Neural progenitor cell (in vitro differentiated cells): ENCODE results near the gene LMX1B. TPM values are rescaled to one million over a fixed set of nuclear protein-coding genes. Genes with fewer than 3 reads are reported as not detected.

ENCODE experiments used
- DNase-seq: peaks from one replicate; pipeline ENCODE4 v3.0.0-alpha.2; 2016; ENCODE audit warnings: low spot score
- H2AFZ ChIP-seq: fragments of 200-600 bp; sonication (generic); replicated peaks from 2 replicates; pipeline ENCODE4 v1.6.1; 2016; ENCODE audit warnings: antibody characterized with exemption
- H3F3A ChIP-seq: fragments of 200-600 bp; sonication (generic); 2 replicates; pipeline ENCODE4 v1.6.1; 2016; ENCODE audit warnings: antibody characterized with exemption, low read depth
- H3K27ac ChIP-seq: fragments of 200-600 bp; sonication (generic); 2 replicates; pipeline ENCODE4 v1.5.1; 2016; ENCODE audit warnings: mild to moderate bottlenecking
- H3K27me3 ChIP-seq: fragments of 200-600 bp; sonication (generic); 2 replicates; pipeline ENCODE4 v1.6.1; 2016; ENCODE audit warnings: mild to moderate bottlenecking, moderate library complexity
- H3K36me3 ChIP-seq: fragments of 200-600 bp; sonication (generic); 2 replicates; pipeline ENCODE4 v1.5.1; 2016
- H3K4me1 ChIP-seq: fragments of 200-600 bp; sonication (generic); 2 replicates; pipeline ENCODE4 v1.6.1; 2016; ENCODE audit warnings: mixed run types
- H3K4me2 ChIP-seq: fragments of 200-600 bp; sonication (generic); 2 replicates; pipeline ENCODE4 v1.6.1; 2016
- H3K4me3 ChIP-seq: fragments of 200-600 bp; sonication (generic); 2 replicates; pipeline ENCODE4 v1.5.1; 2016
- H3K79me2 ChIP-seq: fragments of 200-600 bp; sonication (generic); 2 replicates; pipeline ENCODE4 v1.6.1; 2016; ENCODE audit warnings: low read depth
- H3K9ac ChIP-seq: fragments of 200-600 bp; sonication (generic); 2 replicates; pipeline ENCODE4 v1.6.1; 2016
- H3K9me3 ChIP-seq: fragments of 200-600 bp; sonication (generic); 2 replicates; pipeline ENCODE4 v1.5.1; 2016; ENCODE audit warnings: low read depth
- H4K20me1 ChIP-seq: fragments of 200-600 bp; sonication (generic); 2 replicates; pipeline ENCODE4 v1.6.1; 2016; ENCODE audit warnings: low read depth
- H3K27ac Mint-ChIP-seq: 3 replicates; pipeline ENCODE4 v1.8.0; 2021; ENCODE audit warnings: mixed read lengths
- H3K27me3 Mint-ChIP-seq: 2 replicates; pipeline ENCODE4 v1.8.0; 2022; ENCODE audit warnings: low read depth, mild to moderate bottlenecking, inconsistent platforms, moderate library complexity, mixed read lengths; ENCODE audit not compliant: insufficient read depth
- H3K36me3 Mint-ChIP-seq: 3 replicates; pipeline ENCODE4 v1.8.0; 2021; ENCODE audit warnings: mixed read lengths
- H3K4me1 Mint-ChIP-seq: 3 replicates; pipeline ENCODE4 v1.8.0; 2021; ENCODE audit warnings: mixed read lengths
- H3K4me3 Mint-ChIP-seq: 3 replicates; pipeline ENCODE4 v1.8.0; 2021; ENCODE audit warnings: mild to moderate bottlenecking, moderate library complexity, mixed read lengths
- H3K9me3 Mint-ChIP-seq: 3 replicates; pipeline ENCODE4 v1.8.0; 2020; ENCODE audit warnings: mixed read lengths
- CTCF ChIP-seq: fragments of 200-600 bp; sonication (generic); IDR thresholded peaks from 2 replicates; pipeline ENCODE4 v1.5.1; 2017; ENCODE audit warnings: antibody characterized with exemption, mild to moderate bottlenecking
- EZH2 ChIP-seq: fragments of 200-600 bp; sonication (generic); IDR thresholded peaks from 2 replicates; pipeline ENCODE4 v1.6.1; 2017; ENCODE audit warnings: antibody characterized with exemption, mild to moderate bottlenecking, moderate library complexity
- EZH2phosphoT487 ChIP-seq: fragments of 200-600 bp; sonication (generic); IDR thresholded peaks from 2 replicates; pipeline ENCODE4 v1.6.1; 2017; ENCODE audit warnings: antibody characterized with exemption
- total RNA-seq: library from RNA; depleted of rRNA; stranded (reverse); fragments of >200 nt; gene quantifications from 2 replicates; pipeline ENCODE4 v1.2.3, GENCODE V29; 2015; ENCODE audit warnings: low replicate concordance

Gene LMX1B
- total RNA-seq, 1 donor from 2014 or later, result 0.19 TPM

- Histone ChIP-seq H3K27ac (no peak overlapping the region), H2AFZ (no peak overlapping the region), H3F3A (peaks cover 6% of the 10 kb centered on the region), H3K4me1 (peaks cover 13% of the 10 kb centered on the region), H3K27me3 (peaks cover 99% of the 10 kb centered on the region), H3K79me2 (no peaks in the 10 kb centered on the region), H3K4me2 (peak overlapping the region; percentile 31), H3K9me3 (no peaks in the 10 kb centered on the region), H3K4me3 (no peak overlapping the region), H4K20me1 (peaks cover 39% of the 10 kb centered on the region), H3K36me3 (no peaks in the 10 kb centered on the region), H3K9ac (no peak overlapping the region)
- Mint-ChIP-seq H3K27ac (no peak overlapping the region), H3K4me1 (peaks cover 68% of the 10 kb centered on the region), H3K36me3 (no peaks in the 10 kb centered on the region), H3K9me3 (no peaks in the 10 kb centered on the region), H3K4me3 (no peak overlapping the region), H3K27me3 (peaks cover 34% of the 10 kb centered on the region)
- peak; percentile 62 for DNase-seq
- TF ChIP-seq CTCF (no peak), EZH2 (no peak), EZH2phosphoT487 (no peak)
These were observed 30.3 kb downstream of the LMX1B start for GRCh38 chr9:126643945-126644527.

GRCh38 chr9:126646162-126646561, 32.4 kb downstream of the LMX1B start:
- Mint-ChIP-seq H3K9me3 (no peaks in the 10 kb centered on the region), H3K4me3 (no peak overlapping the region), H3K27me3 (peaks cover 34% of the 10 kb centered on the region), H3K36me3 (no peaks in the 10 kb centered on the region), H3K4me1 (peaks cover 74% of the 10 kb centered on the region), H3K27ac (no peak overlapping the region)
- Histone ChIP-seq H3F3A (peaks cover 14% of the 10 kb centered on the region), H3K36me3 (no peaks in the 10 kb centered on the region), H2AFZ (no peak overlapping the region), H3K4me1 (peaks cover 22% of the 10 kb centered on the region), H4K20me1 (peaks cover 32% of the 10 kb centered on the region), H3K9ac (no peak overlapping the region), H3K4me2 (no peak overlapping the region), H3K4me3 (no peak overlapping the region), H3K27ac (no peak overlapping the region), H3K27me3 (peaks cover 99% of the 10 kb centered on the region), H3K9me3 (no peaks in the 10 kb centered on the region), H3K79me2 (no peaks in the 10 kb centered on the region)
- no peak for DNase-seq
- no peak for TF ChIP-seq EZH2

DNA sequence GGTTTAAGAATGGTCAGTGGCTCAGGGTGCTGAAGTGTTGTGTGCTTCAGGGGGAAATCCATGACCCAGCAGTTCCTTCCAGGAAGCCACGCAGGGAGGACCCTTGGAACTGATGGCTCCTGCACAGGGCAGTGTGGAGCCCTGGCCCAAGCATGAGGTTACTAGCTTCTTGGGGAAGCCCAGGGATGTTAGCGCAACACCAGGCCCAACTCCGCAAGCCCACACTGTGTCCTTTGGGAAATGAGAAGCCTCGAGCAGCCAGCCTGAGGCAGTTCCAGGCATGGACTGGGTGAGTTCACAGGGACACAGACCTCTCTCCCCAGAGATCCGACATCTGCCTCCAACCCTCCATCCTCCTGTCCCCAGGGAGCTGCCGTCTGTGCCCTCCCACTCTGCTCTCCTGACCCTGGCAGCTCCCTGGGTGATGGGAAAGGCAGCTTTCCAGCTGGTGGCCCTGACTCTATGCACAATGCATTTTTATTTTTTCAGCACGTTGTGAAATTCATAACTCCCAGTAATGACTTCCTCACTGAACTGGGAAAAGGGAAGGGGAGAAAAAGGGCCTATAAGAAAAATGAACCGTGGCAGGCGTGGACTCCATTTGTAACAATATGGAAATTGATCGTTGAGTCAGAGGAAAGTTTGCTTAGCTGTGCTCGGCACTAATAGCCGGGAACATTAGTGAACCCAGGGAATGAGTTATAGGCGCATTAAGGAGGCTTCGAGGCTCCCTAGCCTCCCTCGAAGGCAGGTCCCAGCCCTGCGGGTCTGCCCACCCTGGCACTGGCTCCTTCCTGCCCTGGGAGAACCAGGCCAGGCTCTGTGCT, 34.1 kb downstream of the LMX1B start:
- Histone ChIP-seq H3K9ac (no peak overlapping the region), H3K79me2 (no peaks in the 10 kb centered on the region), H3K36me3 (no peaks in the 10 kb centered on the region), H4K20me1 (peaks cover 32% of the 10 kb centered on the region), H3K4me1 (peaks cover 39% of the 10 kb centered on the region), H3K4me2 (no peak overlapping the region), H2AFZ (no peak overlapping the region), H3K9me3 (no peaks in the 10 kb centered on the region), H3K27ac (no peak overlapping the region), H3F3A (peaks cover 19% of the 10 kb centered on the region), H3K27me3 (peaks cover 99% of the 10 kb centered on the region), H3K4me3 (no peak overlapping the region)
- Mint-ChIP-seq H3K4me1 (peaks cover 71% of the 10 kb centered on the region), H3K36me3 (no peaks in the 10 kb centered on the region), H3K4me3 (no peak overlapping the region), H3K9me3 (no peaks in the 10 kb centered on the region), H3K27me3 (peaks cover 25% of the 10 kb centered on the region), H3K27ac (peak overlapping the region; percentile 31)
- TF ChIP-seq CTCF, result no peak
- TF ChIP-seq EZH2, result no peak
- TF ChIP-seq EZH2phosphoT487, result no peak
- DNase-seq, result no peak

DNA sequence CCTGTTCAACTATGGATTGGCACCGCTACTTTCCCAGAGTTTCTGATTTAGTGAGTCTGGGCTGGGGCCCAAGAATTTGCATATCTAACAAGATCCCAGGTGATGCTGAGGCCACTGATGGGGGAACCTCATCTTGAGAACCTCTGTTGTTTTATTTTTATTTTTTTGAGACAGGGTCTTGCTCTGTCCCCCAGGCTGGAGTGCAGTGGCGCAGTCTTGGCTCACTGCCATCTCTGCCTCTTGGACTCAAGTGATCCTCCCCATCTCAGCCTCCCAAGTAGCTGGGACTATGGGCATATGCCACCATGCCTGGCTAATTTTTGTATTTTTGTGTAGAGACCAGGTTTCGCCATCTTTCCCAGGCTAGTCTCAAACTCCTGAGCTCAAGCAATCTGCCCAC, 35.7 kb downstream of the LMX1B start:
- Histone ChIP-seq H3K9ac (no peak overlapping the region), H3K27ac (no peak overlapping the region), H3K4me1 (peaks cover 45% of the 10 kb centered on the region), H3K9me3 (no peaks in the 10 kb centered on the region), H3F3A (peaks cover 13% of the 10 kb centered on the region), H2AFZ (no peak overlapping the region), H3K4me2 (no peak overlapping the region), H3K36me3 (no peaks in the 10 kb centered on the region), H3K4me3 (no peak overlapping the region), H3K27me3 (peaks cover 94% of the 10 kb centered on the region), H4K20me1 (peaks cover 23% of the 10 kb centered on the region), H3K79me2 (no peaks in the 10 kb centered on the region)
- no peaks in the 10 kb centered on the region for H3K36me3 Mint-ChIP-seq
- H3K27ac Mint-ChIP-seq, result no peak overlapping the region
- H3K4me3 Mint-ChIP-seq, result no peak overlapping the region
- TF ChIP-seq CTCF, result no peak
- no peak for TF ChIP-seq EZH2
- TF ChIP-seq EZH2phosphoT487, result no peak
- DNase-seq, result no peak
- no peaks in the 10 kb centered on the region for H3K9me3 Mint-ChIP-seq
- H3K4me1 Mint-ChIP-seq, result peaks cover 69% of the 10 kb centered on the region
- H3K27me3 Mint-ChIP-seq, result peaks cover 30% of the 10 kb centered on the region
